Uterus (tissue), 2 donors: Measurements from ENCODE around the gene GPR78.

Source experiments
- POLR2A ChIP-seq, 2 donors: fragments of 450-650 bp; IDR thresholded peaks; one replicate each; pipeline ENCODE4 v1.6.1; 2016; ENCODE audit warnings: antibody characterized with exemption in 2 of 2, mild to moderate bottlenecking in 1 of 2, moderate library complexity in 1 of 2
- TF ChIP-seq, protein P1 (sequence below), 4 experiments: fragments of 200-600 bp in 2 of 4; fragments of 450-650 bp in 2 of 4; sonication (generic) in 2 of 4; IDR thresholded peaks; one replicate each; pipeline ENCODE4 v1.5.1; 2016 to 2019; ENCODE audit warnings: antibody characterized with exemption in 4 of 4, mild to moderate bottlenecking in 2 of 4, moderate library complexity in 1 of 4

DNA sequence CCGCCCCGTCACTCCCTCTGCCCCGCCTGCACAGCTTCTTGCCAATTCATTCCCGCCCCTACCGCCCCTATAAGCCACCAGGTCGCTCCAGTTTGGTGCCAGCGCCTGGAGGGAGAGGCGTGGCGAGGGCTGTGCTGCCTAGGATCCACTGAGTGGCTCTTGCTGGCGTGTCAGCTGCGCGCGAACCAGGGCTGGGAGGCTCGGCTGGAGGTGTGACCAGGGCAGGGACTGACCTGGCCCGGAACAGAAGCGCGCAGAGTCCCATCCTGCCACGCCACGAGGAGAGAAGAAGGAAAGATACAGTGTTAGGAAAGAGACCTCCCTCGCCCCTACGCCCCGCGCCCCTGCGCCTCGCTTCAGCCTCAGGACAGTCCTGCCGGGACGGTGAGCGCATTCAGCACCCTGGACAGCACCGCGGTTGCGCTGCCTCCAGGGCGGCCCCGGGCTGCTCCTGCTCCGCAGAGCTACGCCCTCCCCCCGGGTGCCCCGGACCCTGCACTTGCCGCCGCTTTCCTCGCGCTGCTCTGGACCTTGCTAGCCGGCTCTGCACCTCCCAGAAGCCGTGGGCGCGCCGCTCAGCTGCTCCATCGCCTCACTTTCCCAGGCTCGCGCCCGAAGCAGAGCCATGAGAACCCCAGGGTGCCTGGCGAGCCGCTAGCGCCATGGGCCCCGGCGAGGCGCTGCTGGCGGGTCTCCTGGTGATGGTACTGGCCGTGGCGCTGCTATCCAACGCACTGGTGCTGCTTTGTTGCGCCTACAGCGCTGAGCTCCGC, at the start of gene GPR78:
- TF ChIP-seq, protein P1, sequence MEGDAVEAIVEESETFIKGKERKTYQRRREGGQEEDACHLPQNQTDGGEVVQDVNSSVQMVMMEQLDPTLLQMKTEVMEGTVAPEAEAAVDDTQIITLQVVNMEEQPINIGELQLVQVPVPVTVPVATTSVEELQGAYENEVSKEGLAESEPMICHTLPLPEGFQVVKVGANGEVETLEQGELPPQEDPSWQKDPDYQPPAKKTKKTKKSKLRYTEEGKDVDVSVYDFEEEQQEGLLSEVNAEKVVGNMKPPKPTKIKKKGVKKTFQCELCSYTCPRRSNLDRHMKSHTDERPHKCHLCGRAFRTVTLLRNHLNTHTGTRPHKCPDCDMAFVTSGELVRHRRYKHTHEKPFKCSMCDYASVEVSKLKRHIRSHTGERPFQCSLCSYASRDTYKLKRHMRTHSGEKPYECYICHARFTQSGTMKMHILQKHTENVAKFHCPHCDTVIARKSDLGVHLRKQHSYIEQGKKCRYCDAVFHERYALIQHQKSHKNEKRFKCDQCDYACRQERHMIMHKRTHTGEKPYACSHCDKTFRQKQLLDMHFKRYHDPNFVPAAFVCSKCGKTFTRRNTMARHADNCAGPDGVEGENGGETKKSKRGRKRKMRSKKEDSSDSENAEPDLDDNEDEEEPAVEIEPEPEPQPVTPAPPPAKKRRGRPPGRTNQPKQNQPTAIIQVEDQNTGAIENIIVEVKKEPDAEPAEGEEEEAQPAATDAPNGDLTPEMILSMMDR (IDR thresholded peaks at IDR 0.05), result no peak
- no peak for TF ChIP-seq POLR2A (IDR thresholded peaks at IDR 0.05)
